HepG2 (cell line): ENCODE data around the gene CAPRIN1. TPM values are rescaled to one million over a fixed set of nuclear protein-coding genes. Genes with fewer than 3 reads are reported as not detected.
A peak's percentile ranks its signal among the peaks of the same experiment; 100 is the strongest.

Source experiments
- EEA1 ChIP-seq: sonication (generic); formaldehyde crosslinking; IDR thresholded peaks from 2 replicates; pipeline ENCODE4 v1.5.1; 2020; ENCODE audit warnings: mild to moderate bottlenecking, missing genetic modification reagents, borderline replicate concordance
- FOXM1 ChIP-seq: sonication (generic); formaldehyde crosslinking; IDR thresholded peaks from 2 replicates; pipeline ENCODE4 v1.5.0; 2020; ENCODE audit warnings: missing genetic modification reagents
- KLF12 ChIP-seq: sonication (generic); formaldehyde crosslinking; IDR thresholded peaks from 2 replicates; pipeline ENCODE4 v1.4.0; 2020; ENCODE audit warnings: missing genetic modification reagents, borderline replicate concordance
- MAF1 ChIP-seq: sonication (generic); formaldehyde crosslinking; IDR thresholded peaks from 2 replicates; pipeline ENCODE4 v1.5.0; 2020; ENCODE audit warnings: missing genetic modification reagents, borderline replicate concordance
- ZFY ChIP-seq: sonication (generic); formaldehyde crosslinking; IDR thresholded peaks from 2 replicates; pipeline ENCODE4 v1.4.0; 2020; ENCODE audit warnings: missing genetic modification reagents
- ZMYM3 ChIP-seq: sonication (generic); formaldehyde crosslinking; IDR thresholded peaks from 2 replicates; pipeline ENCODE4 v1.5.1; 2020; ENCODE audit warnings: mild to moderate bottlenecking, missing genetic modification reagents
- ZNF34 ChIP-seq: sonication (generic); formaldehyde crosslinking; IDR thresholded peaks from 2 replicates; pipeline ENCODE4 v1.4.0; 2020; ENCODE audit warnings: mild to moderate bottlenecking, missing genetic modification reagents, borderline replicate concordance
- ZNF709 ChIP-seq: sonication (generic); formaldehyde crosslinking; IDR thresholded peaks from 2 replicates; pipeline ENCODE4 v1.5.0; 2020; ENCODE audit warnings: mild to moderate bottlenecking, missing genetic modification reagents
- polyA plus RNA-seq, 8 experiments: library from polyadenylated mRNA; depleted of rRNA in 3 of 8; stranded (reverse) in 7 of 8; unstranded in 1 of 8; fragments of >200 nt; fragmentation: Illumina TruSeq in 4 of 8; extraction: Trizol in 4 of 8; gene quantifications; 2 replicates each; pipeline versions ENCODE4 v1.2.1 to v1.2.3, GENCODE V29; 2011 to 2016; ENCODE audit warnings: low read depth in 4 of 8, missing spikeins in 1 of 8, mixed read lengths in 1 of 8; ENCODE audit not compliant: insufficient read depth in 1 of 8
- total RNA-seq, 5 experiments: library from RNA; depleted of rRNA; stranded (reverse); fragments of >200 nt; fragmentation: Illumina TruSeq; extraction: Trizol; gene quantifications; 2 replicates each; pipeline ENCODE4 v1.2.3, GENCODE V29; 2016; ENCODE audit warnings: low read depth in 1 of 5
- TF ChIP-seq, protein P1 (sequence below): sonication (generic); formaldehyde crosslinking; IDR thresholded peaks from 2 replicates; pipeline ENCODE4 v1.5.1; 2020; ENCODE audit warnings: missing genetic modification reagents, mild to moderate bottlenecking, borderline replicate concordance
- TF ChIP-seq, protein P2 (sequence below): sonication (generic); formaldehyde crosslinking; IDR thresholded peaks from 2 replicates; pipeline ENCODE4 v1.5.0; 2020; ENCODE audit warnings: mild to moderate bottlenecking, missing genetic modification reagents
- TF ChIP-seq, protein P3 (sequence below): sonication (generic); formaldehyde crosslinking; IDR thresholded peaks from 2 replicates; pipeline ENCODE4 v1.4.0; 2020; ENCODE audit warnings: mild to moderate bottlenecking, low read depth, missing genetic modification reagents
- TF ChIP-seq, protein P4 (sequence below): sonication (generic); formaldehyde crosslinking; IDR thresholded peaks from 2 replicates; pipeline ENCODE4 v1.8.1; 2023; ENCODE audit warnings: mild to moderate bottlenecking, missing genetic modification reagents

CAPRIN1 gene
- total and polyA plus RNA-seq, 2 of the 13 experiments (the other 11 are each of a cell fraction or from before 2014, with no cell fraction given), result 114 to 162 TPM

DNA sequence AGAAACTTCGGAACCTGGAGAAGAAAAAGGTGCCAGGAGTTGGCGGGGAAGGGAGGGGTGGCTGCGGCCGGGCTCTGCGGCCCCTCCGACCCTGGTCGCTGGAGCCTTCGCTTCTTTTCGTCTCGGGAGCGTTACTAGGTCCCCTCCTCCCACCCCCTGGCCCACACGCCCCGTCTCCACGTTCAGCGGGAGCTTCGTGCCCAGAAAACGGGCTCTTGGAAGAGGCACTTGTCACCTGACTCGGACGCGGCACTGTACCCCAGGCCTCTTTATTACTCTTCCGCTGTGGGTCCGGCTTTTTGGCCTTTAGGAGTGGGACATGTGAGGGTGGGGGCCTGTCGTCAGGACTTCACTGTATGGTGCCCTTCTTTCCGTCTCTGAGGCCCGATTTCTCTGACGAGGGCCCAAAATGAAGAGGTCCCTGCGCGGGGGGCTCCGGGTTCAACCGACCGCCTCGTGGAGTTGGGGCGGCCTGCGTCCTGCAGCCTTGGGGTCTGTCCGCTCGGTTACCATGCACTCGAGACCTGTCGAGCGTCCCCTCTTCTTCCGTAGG is 1.2 kb downstream of the CAPRIN1 start (continued):
- TF ChIP-seq, protein P1, sequence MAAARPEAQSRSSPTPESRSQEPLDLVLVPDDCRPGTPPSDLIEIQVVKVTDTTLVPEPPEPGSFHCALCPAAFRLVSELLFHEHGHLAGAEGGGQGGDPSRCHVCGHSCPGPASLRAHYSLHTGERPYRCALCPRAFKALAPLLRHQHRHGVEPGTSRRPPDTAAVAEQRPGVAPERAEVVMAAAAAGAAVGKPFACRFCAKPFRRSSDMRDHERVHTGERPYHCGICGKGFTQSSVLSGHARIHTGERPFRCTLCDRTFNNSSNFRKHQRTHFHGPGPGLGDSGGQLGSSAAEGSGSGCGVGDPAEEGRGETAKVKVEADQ (CRISPR knock-in tag), result peak; percentile 32; the same call in 1 of the 2 replicates
- TF ChIP-seq ZMYM3 (CRISPR knock-in tag) (no peak), ZNF34 (CRISPR knock-in tag) (no peak), FOXM1 (CRISPR knock-in tag) (no peak), KLF12 (0 out of 2 replicates have a peak, but pooled peaks have one; percentile 33), MAF1 (CRISPR knock-in tag) (0 out of 2 replicates have a peak, but pooled peaks have one; percentile 45), ZFY (CRISPR knock-in tag) (peak; percentile 17), ZNF709 (CRISPR knock-in tag) (peak; percentile 2; the same call in 1 of the 2 replicates), EEA1 (0 out of 2 replicates have a peak, but pooled peaks have one; percentile 5)
- TF ChIP-seq, protein P2, sequence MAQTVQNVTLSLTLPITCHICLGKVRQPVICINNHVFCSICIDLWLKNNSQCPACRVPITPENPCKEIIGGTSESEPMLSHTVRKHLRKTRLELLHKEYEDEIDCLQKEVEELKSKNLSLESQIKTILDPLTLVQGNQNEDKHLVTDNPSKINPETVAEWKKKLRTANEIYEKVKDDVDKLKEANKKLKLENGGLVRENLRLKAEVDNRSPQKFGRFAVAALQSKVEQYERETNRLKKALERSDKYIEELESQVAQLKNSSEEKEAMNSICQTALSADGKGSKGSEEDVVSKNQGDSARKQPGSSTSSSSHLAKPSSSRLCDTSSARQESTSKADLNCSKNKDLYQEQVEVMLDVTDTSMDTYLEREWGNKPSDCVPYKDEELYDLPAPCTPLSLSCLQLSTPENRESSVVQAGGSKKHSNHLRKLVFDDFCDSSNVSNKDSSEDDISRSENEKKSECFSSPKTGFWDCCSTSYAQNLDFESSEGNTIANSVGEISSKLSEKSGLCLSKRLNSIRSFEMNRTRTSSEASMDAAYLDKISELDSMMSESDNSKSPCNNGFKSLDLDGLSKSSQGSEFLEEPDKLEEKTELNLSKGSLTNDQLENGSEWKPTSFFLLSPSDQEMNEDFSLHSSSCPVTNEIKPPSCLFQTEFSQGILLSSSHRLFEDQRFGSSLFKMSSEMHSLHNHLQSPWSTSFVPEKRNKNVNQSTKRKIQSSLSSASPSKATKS (CRISPR knock-in tag), result no peak
- TF ChIP-seq, protein P3, sequence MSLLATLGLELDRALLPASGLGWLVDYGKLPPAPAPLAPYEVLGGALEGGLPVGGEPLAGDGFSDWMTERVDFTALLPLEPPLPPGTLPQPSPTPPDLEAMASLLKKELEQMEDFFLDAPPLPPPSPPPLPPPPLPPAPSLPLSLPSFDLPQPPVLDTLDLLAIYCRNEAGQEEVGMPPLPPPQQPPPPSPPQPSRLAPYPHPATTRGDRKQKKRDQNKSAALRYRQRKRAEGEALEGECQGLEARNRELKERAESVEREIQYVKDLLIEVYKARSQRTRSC (CRISPR knock-in tag), result no peak
- TF ChIP-seq, protein P4, sequence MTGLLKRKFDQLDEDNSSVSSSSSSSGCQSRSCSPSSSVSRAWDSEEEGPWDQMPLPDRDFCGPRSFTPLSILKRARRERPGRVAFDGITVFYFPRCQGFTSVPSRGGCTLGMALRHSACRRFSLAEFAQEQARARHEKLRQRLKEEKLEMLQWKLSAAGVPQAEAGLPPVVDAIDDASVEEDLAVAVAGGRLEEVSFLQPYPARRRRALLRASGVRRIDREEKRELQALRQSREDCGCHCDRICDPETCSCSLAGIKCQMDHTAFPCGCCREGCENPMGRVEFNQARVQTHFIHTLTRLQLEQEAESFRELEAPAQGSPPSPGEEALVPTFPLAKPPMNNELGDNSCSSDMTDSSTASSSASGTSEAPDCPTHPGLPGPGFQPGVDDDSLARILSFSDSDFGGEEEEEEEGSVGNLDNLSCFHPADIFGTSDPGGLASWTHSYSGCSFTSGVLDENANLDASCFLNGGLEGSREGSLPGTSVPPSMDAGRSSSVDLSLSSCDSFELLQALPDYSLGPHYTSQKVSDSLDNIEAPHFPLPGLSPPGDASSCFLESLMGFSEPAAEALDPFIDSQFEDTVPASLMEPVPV, result peak; percentile 78; the same call in 1 of the 2 replicates
